HG03342 (cell line): ENCODE results near the gene CTSF.
"Not testable (repeated sequence)": the region's sequence is repeated elsewhere in the genome, so short reads cannot be mapped to it uniquely, and the experiment has no call there.

Source experiments
- ATAC-seq: cut with Tn5 transposase; IDR thresholded peaks from one replicate; pipeline ENCODE4 v1.9.1; 2021; ENCODE audit warnings: mild to moderate bottlenecking, moderate library complexity; ENCODE audit not compliant: unreplicated experiment

CTSF gene

GRCh38 chr11:66540598-66540997 is 27.8 kb downstream of the CTSF start:
- not testable (repeated sequence) for ATAC-seq

GRCh38 chr11:66539870-66540213 is 28.6 kb downstream of the CTSF start:
- no peak for ATAC-seq

- no peak for ATAC-seq
These were observed 29.1 kb downstream of the CTSF start for GRCh38 chr11:66539170-66539869.

GRCh38 chr11:66532784-66533183 is 35.6 kb downstream of the CTSF start:
- no peak for ATAC-seq

GRCh38 chr11:66531841-66532240 is 36.6 kb downstream of the CTSF start:
- no peak for ATAC-seq

GRCh38 chr11:66530927-66531709 is 37.3 kb downstream of the CTSF start:
- ATAC-seq = no peak

GRCh38 chr11:66529655-66530054 is 38.8 kb downstream of the CTSF start:
- no peak for ATAC-seq

- ATAC-seq = no peak
These were observed 39.3 kb downstream of the CTSF start for GRCh38 chr11:66529069-66529468.

- no peak for ATAC-seq
These were observed 43.9 kb downstream of the CTSF start for GRCh38 chr11:66524304-66525040.

- no peak for ATAC-seq
These were observed 44.8 kb downstream of the CTSF start for GRCh38 chr11:66523611-66524010.
